Uterus (tissue), 2 donors: ENCODE data around the gene PAPLN.

Source experiments
- CTCF ChIP-seq, 4 experiments: fragments of 200-600 bp in 2 of 4; fragments of 450-650 bp in 2 of 4; sonication (generic) in 2 of 4; IDR thresholded peaks; one replicate each; pipeline ENCODE4 v1.5.1; 2016 to 2019; ENCODE audit warnings: antibody characterized with exemption in 4 of 4, mild to moderate bottlenecking in 2 of 4, moderate library complexity in 1 of 4
- POLR2A ChIP-seq, 2 donors: fragments of 450-650 bp; IDR thresholded peaks; one replicate each; pipeline ENCODE4 v1.6.1; 2016; ENCODE audit warnings: antibody characterized with exemption in 2 of 2, mild to moderate bottlenecking in 1 of 2, moderate library complexity in 1 of 2

GRCh38 chr14:73286598-73286997 lies 49.3 kb downstream of the PAPLN start:
- no peak for TF ChIP-seq CTCF (IDR thresholded peaks at IDR 0.05)
- no peak for TF ChIP-seq POLR2A (IDR thresholded peaks at IDR 0.05)
